HEK293T (cell line): ENCODE data around the gene TES.

Experiments
- CTCF ChIA-PET: fragments of 350-600 bp; formaldehyde crosslinking; extraction: SDS; loops from one replicate; lab custom pipeline; 2021; ENCODE audit warnings: antibody characterized with exemption, inconsistent platforms; lab: Yijun Ruan, JAX
- POLR2A ChIA-PET: fragments of 350-600 bp; formaldehyde crosslinking; extraction: SDS; loops from one replicate; lab custom pipeline; 2020; ENCODE audit warnings: antibody characterized with exemption, inconsistent platforms; lab: Yijun Ruan, JAX
- DNase-seq: peaks from one replicate; pipeline ENCODE4 v3.0.0; 2012; ENCODE audit warnings: mixed read lengths; ENCODE audit errors: extremely low spot score
- ARNT ChIP-seq: fragments of 450-650 bp; IDR thresholded peaks from 2 replicates; pipeline ENCODE4 v1.6.1; 2017; ENCODE audit warnings: mild to moderate bottlenecking
- BHLHE40 ChIP-seq: fragments of 450-650 bp; IDR thresholded peaks from 2 replicates; pipeline ENCODE4 v1.6.1; 2016; ENCODE audit warnings: mild to moderate bottlenecking, moderate library complexity, borderline replicate concordance
- CTBP1 ChIP-seq: fragments of 450-650 bp; IDR thresholded peaks from 2 replicates; pipeline ENCODE4 v1.6.1; 2016; ENCODE audit warnings: borderline replicate concordance
- ELF4 ChIP-seq: fragments of 450-650 bp; IDR thresholded peaks from 2 replicates; pipeline ENCODE4 v1.6.1; 2017; ENCODE audit warnings: antibody characterized with exemption
- FOXA1 ChIP-seq: fragments of 450-650 bp; IDR thresholded peaks from 2 replicates; pipeline ENCODE4 v1.6.1; 2016; ENCODE audit warnings: mild to moderate bottlenecking
- FOXK2 ChIP-seq: fragments of 450-650 bp; IDR thresholded peaks from 2 replicates; pipeline ENCODE4 v1.6.1; 2016; ENCODE audit warnings: mild to moderate bottlenecking
- FOXM1 ChIP-seq: fragments of 450-650 bp; IDR thresholded peaks from 2 replicates; pipeline ENCODE4 v1.6.1; 2017; ENCODE audit warnings: mild to moderate bottlenecking, borderline replicate concordance
- HDGF ChIP-seq: fragments of 450-650 bp; IDR thresholded peaks from 2 replicates; pipeline ENCODE4 v1.6.1; 2017; ENCODE audit warnings: antibody characterized with exemption, borderline replicate concordance
- L3MBTL2 ChIP-seq: fragments of 450-650 bp; conservative IDR thresholded peaks from 2 replicates; pipeline ENCODE4 v1.6.1; 2016; ENCODE audit warnings: mild to moderate bottlenecking
- LEF1 ChIP-seq: fragments of 450-650 bp; IDR thresholded peaks from 2 replicates; pipeline ENCODE4 v1.6.1; 2017; ENCODE audit warnings: mild to moderate bottlenecking, borderline replicate concordance
- NFRKB ChIP-seq: fragments of 450-650 bp; IDR thresholded peaks from 2 replicates; pipeline ENCODE4 v1.6.1; 2016; ENCODE audit warnings: mild to moderate bottlenecking, moderate library complexity
- SP1 ChIP-seq: fragments of 450-650 bp; IDR thresholded peaks from 2 replicates; pipeline ENCODE4 v1.6.1; 2017
- SUZ12 ChIP-seq: fragments of 450-650 bp; IDR thresholded peaks from 2 replicates; pipeline ENCODE4 v1.6.1; 2016; ENCODE audit warnings: mild to moderate bottlenecking
- TARDBP ChIP-seq: fragments of 450-650 bp; IDR thresholded peaks from 2 replicates; pipeline ENCODE4 v1.6.1; 2016
- ZNF384 ChIP-seq: fragments of 450-650 bp; IDR thresholded peaks from 2 replicates; pipeline ENCODE4 v1.6.1; 2016
- TF ChIP-seq, protein P1 (sequence below): fragments of 450-650 bp; IDR thresholded peaks from 2 replicates; pipeline ENCODE4 v1.6.1; 2016

Gene TES

DNA sequence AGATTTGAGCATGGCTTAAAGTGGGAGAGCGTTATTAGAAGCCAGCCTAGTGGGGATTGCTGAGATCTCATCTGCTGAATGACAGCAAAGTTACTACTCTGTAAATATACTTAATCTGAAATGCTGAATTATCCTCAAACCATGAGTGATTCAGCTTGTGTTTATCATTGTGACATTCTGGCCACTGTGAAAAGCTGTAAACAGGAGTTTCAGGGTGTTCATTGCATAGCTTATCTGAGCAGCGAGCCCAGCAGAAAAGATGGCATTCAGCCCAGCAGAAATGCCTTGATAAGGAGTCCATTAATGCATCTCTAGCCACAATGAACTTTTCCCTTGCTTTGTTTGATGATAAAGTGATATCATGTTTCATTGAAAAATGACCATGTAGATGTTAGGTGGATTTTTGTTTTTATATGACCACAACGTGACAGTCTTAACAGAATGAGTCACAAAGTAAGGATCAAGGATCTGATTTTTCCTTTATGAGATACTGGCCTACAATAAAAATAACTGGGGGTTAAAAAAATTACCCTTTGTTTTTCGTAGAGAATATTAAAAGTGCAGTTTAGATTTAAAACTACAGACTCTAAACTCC, 7.8 kb downstream of the TES start:
- peak; percentile 39 for DNase-seq
- CTCF ChIA-PET, result interaction anchor here (1.6 to 2.2 kb wide), 2 partner anchors 38 to 308 kb away, joined by 3 to 8 read pairs; no protein-coding TSS in a partner anchor
- POLR2A ChIA-PET, result no interaction called here
- TF ChIP-seq CTBP1 (peak; percentile 81; the same call in 1 of the 2 replicates), ARNT (peak; percentile 45; the same call in 1 of the 2 replicates), SP1 (no peak), FOXK2 (peak; percentile 30; the same call in 1 of the 2 replicates)
- TF ChIP-seq, protein P1, sequence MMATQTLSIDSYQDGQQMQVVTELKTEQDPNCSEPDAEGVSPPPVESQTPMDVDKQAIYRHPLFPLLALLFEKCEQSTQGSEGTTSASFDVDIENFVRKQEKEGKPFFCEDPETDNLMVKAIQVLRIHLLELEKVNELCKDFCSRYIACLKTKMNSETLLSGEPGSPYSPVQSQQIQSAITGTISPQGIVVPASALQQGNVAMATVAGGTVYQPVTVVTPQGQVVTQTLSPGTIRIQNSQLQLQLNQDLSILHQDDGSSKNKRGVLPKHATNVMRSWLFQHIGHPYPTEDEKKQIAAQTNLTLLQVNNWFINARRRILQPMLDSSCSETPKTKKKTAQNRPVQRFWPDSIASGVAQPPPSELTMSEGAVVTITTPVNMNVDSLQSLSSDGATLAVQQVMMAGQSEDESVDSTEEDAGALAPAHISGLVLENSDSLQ, result peak; percentile 64

DNA sequence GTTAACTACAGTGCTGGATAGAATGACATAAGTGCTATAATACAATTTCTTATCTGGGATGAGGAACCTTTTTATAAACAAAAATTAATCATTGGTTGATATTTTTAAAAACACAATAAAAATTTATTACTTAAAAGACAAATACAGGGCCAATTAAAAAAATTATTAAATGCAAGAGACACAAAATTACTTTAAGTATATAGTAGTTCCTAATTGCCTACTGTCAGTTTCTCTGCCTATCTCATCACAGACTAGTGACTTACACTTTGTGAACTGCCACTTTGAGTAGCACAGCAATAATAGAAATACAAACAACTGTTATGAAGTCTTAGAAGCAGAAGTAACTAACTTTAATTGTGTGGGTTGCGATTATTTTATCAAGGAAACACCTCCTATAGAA, 8.4 kb downstream of the TES start:
- ChIA-PET POLR2A (no interaction called here), CTCF (interaction anchor here (0.8 to 2.2 kb wide), 2 partner anchors 9 to 39 kb away, joined by 3 to 8 read pairs; partner anchors contain the start of gene TES)
- TF ChIP-seq FOXM1 (no peak), LEF1 (no peak), BHLHE40 (no peak), NFRKB (no peak), FOXK2 (no peak), FOXA1 (no peak), SUZ12 (no peak), HDGF (no peak), TARDBP (no peak), L3MBTL2 (no peak), ELF4 (no peak), ZNF384 (no peak), CTBP1 (no peak), ARNT (no peak), SP1 (no peak)
- TF ChIP-seq, protein P1, result no peak
- DNase-seq, result no peak

- TF ChIP-seq FOXA1, result no peak
- CTCF ChIA-PET, result interaction anchor here (0.6 to 2.2 kb wide), 3 partner anchors 9 to 344 kb away, joined by 3 to 8 read pairs (median 3); partner anchors contain the start of gene TES
- POLR2A ChIA-PET, result interaction anchor here (1.6 kb wide), 1 partner anchor 9 kb away, joined by 6 read pairs; the partner anchor contains the start of gene TES
- DNase-seq, result no peak
These were observed 8.9 kb downstream of the TES start for GRCh38 chr7:116219288-116219687.

- ChIA-PET CTCF (interaction anchor here (0.6 to 2.2 kb wide), 3 partner anchors 10 to 343 kb away, joined by 3 to 8 read pairs (median 3); partner anchors contain the start of gene TES), POLR2A (interaction anchor here (1.6 kb wide), 1 partner anchor 9 kb away, joined by 6 read pairs; the partner anchor contains the start of gene TES)
- DNase-seq, result no peak
- no peak for TF ChIP-seq FOXA1
- TF ChIP-seq ARNT, result no peak
- TF ChIP-seq BHLHE40, result no peak
- no peak for TF ChIP-seq L3MBTL2
- no peak for TF ChIP-seq TARDBP
- no peak for TF ChIP-seq FOXM1
These were observed 9.5 kb downstream of the TES start for GRCh38 chr7:116219834-116220233.

DNA sequence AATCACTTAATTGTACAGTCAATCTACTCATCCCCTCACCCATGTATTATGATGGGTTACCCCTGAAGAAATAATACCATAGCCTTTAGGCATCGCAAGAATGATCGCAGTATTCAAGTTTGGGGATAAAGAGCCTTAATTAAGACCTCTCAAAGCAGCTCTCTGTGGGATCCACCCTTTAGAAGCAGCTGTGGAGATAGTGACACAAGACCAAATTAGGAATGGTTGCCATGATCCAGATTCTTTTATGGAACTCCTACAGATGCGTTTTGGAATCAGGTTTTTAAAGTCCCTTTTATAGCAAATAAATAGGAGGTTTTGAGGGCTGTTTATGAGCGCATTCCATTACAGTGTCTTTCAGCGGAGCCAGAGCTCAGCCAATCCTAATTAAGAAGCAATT, 12.2 kb downstream of the TES start:
- ChIA-PET CTCF (interaction anchor here (1.5 kb wide), 1 partner anchor 10 kb away, joined by 3 read pairs; no protein-coding TSS in a partner anchor), POLR2A (interaction anchor here (1.4 kb wide), 1 partner anchor 12 kb away, joined by 4 read pairs; the partner anchor contains the start of gene TES)
- peak; percentile 9 for DNase-seq
- TF ChIP-seq SP1 (no peak), ARNT (no peak), FOXK2 (no peak), ELF4 (no peak), NFRKB (no peak), HDGF (no peak), LEF1 (no peak), FOXM1 (no peak), L3MBTL2 (no peak), TARDBP (no peak), FOXA1 (no peak), SUZ12 (no peak), BHLHE40 (no peak), CTBP1 (peak; percentile 59; the same call in 1 of the 2 replicates)
- TF ChIP-seq, protein P1, result peak; percentile 73

GRCh38 chr7:116223588-116223987, 13.2 kb downstream of the TES start:
- ChIA-PET CTCF (interaction anchor here (1.3 to 1.5 kb wide), 2 partner anchors 11 to 12 kb away, joined by 3 to 4 read pairs; no protein-coding TSS in a partner anchor), POLR2A (interaction anchor here (1.4 kb wide), 1 partner anchor 13 kb away, joined by 4 read pairs; the partner anchor contains the start of gene TES)
- DNase-seq, result no peak
- TF ChIP-seq HDGF (no peak), ZNF384 (no peak), ARNT (no peak), FOXK2 (no peak), FOXA1 (no peak), SUZ12 (no peak), NFRKB (no peak), L3MBTL2 (no peak), ELF4 (no peak), CTBP1 (no peak), BHLHE40 (no peak)
- TF ChIP-seq, protein P1, result no peak
